Suppressor macrophage treated with lipopolysaccharide for 4 hours (primary cell): ENCODE results near the gene MEOX1.
"Not testable (repeated sequence)": the region's sequence is repeated elsewhere in the genome, so short reads cannot be mapped to it uniquely, and the experiment has no call there.

Source experiments
- DNase-seq: peaks from one replicate; pipeline ENCODE4 v3.0.0-alpha.2; 2020

Gene MEOX1

GRCh38 chr17:43615330-43616028 is 46.2 kb downstream of the MEOX1 start:
- peak; percentile 23 for DNase-seq

GRCh38 chr17:43614561-43614960 is 47.2 kb downstream of the MEOX1 start:
- DNase-seq = no peak

- DNase-seq = no peak
Observed at GRCh38 chr17:43613917-43614316, 47.8 kb downstream of the MEOX1 start.

GRCh38 chr17:43612515-43612914 is 49.2 kb downstream of the MEOX1 start:
- DNase-seq = no peak

GRCh38 chr17:43611230-43611969 is 50.3 kb downstream of the MEOX1 start:
- DNase-seq = no peak

GRCh38 chr17:43609613-43610385 is 51.9 kb downstream of the MEOX1 start:
- no peak for DNase-seq

GRCh38 chr17:43608313-43608712 is 53.4 kb downstream of the MEOX1 start:
- peak; percentile 85 for DNase-seq

- no peak for DNase-seq
Observed at GRCh38 chr17:43604549-43604948, 57.2 kb downstream of the MEOX1 start.

GRCh38 chr17:43603321-43603720 is 58.4 kb downstream of the MEOX1 start:
- DNase-seq = no peak

GRCh38 chr17:43602556-43602955 is 59.2 kb downstream of the MEOX1 start:
- not testable (repeated sequence) for DNase-seq

GRCh38 chr17:43601280-43602039 is 60.3 kb downstream of the MEOX1 start:
- DNase-seq = no peak

- peak; percentile 68 for DNase-seq
Observed at GRCh38 chr17:43599835-43600234, 61.9 kb downstream of the MEOX1 start.

GRCh38 chr17:43599046-43599395 is 62.7 kb downstream of the MEOX1 start:
- no peak for DNase-seq

GRCh38 chr17:43598357-43599045 is 63.2 kb downstream of the MEOX1 start:
- DNase-seq = no peak

GRCh38 chr17:43597624-43598356 is 63.9 kb downstream of the MEOX1 start:
- no peak for DNase-seq

- DNase-seq = no peak
Observed at GRCh38 chr17:43595466-43595865, 66.3 kb downstream of the MEOX1 start.

- DNase-seq = no peak
Observed at GRCh38 chr17:43591779-43592562, 69.8 kb downstream of the MEOX1 start.

- DNase-seq = no peak
Observed at GRCh38 chr17:43591001-43591400, 70.7 kb downstream of the MEOX1 start.
